NCI-H1105 (cell line): ENCODE measurements around the gene SHISA7.

Experiments
- DNase-seq: peaks from one replicate; lab custom pipeline; 2025; lab: John Stamatoyannopoulos, UW

The SHISA7 gene

GRCh38 chr19:55387736-55388497 is 55.2 kb downstream of the SHISA7 start:
- no peak for DNase-seq

DNA sequence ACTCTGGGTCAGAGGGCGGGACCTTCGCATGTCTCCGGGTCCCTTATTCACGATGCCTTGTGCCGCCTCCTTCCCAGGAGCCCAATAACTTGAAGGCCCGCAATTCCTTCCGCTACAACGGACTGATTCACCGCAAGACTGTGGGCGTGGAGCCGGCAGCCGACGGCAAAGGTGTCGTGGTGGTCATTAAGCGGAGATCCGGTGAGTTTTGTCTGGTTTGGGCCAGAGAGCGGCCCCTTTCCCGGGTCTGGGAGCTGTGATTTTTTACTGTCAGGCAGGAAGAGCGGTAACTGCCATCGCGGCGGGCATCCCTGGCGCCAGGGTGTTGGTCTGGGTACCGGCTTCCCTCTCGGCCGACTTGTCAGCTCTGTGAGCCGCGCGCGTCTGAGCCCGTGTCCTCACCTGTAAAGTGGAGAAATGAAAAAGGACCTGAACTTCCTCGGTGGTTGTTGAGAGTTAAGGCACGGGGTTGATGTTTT is 56.6 kb downstream of the SHISA7 start:
- no peak for DNase-seq

DNA sequence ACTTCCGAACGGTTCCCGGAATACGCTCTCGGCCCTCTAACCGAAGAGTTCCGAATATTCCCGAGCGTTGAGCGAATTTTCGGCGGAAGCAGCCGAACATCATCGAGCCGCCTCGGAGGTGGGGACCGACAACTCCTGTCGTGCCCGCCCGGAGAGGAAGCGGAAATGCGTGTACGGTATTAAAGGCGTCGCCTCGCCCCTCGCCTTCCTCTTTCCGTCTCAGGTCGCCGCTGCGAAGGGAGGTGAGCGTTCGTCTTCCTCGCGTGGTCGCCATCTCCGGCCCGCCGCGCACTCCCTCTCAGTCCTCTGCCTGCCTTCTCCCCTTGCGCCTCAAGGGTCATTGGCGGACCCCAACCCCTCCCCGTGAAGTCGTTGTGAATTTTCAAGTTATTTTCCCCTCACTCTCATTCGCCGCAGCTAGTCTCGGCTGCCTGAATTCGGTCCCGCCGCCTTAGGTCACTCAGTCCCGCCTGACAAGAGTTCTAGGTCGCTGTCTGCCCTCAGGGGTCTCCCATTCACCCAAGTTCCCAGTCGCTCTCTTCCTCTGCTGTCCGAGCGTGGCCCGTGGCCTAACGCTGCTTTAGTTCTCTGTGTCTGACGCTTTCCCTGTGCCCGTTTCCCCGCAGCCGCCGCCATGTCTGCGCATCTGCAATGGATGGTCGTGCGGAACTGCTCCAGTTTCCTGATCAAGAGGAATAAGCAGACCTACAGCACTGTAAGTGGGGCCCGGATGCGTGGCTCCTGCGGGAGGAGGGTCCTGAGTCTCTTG is 57.2 kb downstream of the SHISA7 start, which contains the start of gene RPL28:
RPL28 (plus strand) TSS at position 209 of the 769 bp plus-strand sequence; CDS start at position 635, 426 bp downstream.
- peak; percentile 99 for DNase-seq

GRCh38 chr19:55384920-55385723 is 58.0 kb downstream of the SHISA7 start:
- DNase-seq: peak; percentile 97

- peak; percentile 12 for DNase-seq
Observed at GRCh38 chr19:55384131-55384919, 58.8 kb downstream of the SHISA7 start, which contains the start of gene TMEM238. Gene TMEM238, minus strand, starts transcription at chr19:55384292. Its CDS starts 33 bp downstream, at chr19:55384259.

DNA sequence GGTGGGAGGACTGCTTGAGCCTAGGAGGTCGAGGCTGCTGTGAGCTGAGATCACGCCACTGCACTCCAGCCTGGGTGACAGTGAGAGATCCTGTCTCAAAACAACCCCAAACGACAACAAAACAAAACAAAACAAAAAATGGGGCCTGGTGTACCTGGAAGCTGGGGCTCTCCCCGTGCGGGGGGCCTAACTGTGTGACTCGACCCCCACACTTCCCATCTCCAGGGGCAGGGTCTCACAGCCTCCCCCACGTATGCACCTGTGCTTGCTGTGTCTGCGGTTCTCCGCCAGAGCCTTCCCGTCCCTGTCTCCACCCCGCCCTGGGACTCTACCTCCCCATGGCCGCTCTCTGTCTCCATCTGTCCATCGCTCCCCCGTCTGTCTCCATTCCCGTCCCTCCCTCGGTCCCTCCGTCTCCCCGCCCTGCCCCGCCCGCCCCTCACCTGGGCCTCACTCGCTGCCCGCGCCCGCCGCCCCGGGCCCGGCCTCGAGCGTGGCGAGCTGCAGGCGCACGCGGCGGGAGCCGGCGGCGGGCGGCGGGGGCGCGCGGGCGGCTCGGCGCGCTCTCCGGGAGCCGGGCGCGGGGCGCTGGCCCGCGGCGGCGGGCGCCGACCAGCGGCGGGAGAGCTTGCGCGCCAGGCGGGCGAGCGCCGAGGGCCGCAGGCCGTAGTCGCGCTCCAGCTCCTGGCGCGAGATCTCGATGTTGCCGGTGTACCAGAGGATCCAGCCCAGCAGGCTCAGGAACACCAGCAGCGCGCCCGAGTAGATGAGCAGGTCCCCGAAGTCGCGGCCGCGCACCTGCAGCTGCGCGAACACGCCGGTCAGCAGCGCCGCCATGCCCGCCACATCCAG is 59.6 kb downstream of the SHISA7 start:
- DNase-seq: peak; percentile 65

GRCh38 chr19:55382522-55383054 is 60.5 kb downstream of the SHISA7 start:
- DNase-seq: no peak

DNA sequence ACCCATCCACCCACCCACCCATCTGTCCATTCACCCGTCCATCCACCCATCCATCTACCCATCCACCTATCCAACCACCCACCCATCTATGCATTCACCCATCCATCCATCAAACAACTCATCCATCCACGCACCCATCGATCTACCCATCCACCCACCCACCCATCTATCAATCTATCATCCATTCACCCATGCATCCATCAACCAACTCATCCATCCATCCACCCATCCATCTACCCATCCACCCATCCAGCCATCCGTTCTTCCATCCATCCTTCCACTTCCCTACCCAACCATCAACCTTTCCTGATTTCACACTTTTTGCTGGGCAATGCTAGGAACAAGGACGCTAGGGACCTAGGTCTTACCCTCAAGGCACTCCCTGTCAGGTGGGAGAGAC is 61.1 kb downstream of the SHISA7 start:
- no peak for DNase-seq

- DNase-seq: no peak
Observed at GRCh38 chr19:55379174-55379573, 63.9 kb downstream of the SHISA7 start.
